Activated gamma-delta T cell (primary cell): ENCODE measurements around the gene GPR180.
"Not testable (repeated sequence)": the region's sequence is repeated elsewhere in the genome, so short reads cannot be mapped to it uniquely, and the experiment has no call there.

Experiments
- DNase-seq: peaks from one replicate; lab custom pipeline; 2025; lab: John Stamatoyannopoulos, UW

Gene GPR180

DNA sequence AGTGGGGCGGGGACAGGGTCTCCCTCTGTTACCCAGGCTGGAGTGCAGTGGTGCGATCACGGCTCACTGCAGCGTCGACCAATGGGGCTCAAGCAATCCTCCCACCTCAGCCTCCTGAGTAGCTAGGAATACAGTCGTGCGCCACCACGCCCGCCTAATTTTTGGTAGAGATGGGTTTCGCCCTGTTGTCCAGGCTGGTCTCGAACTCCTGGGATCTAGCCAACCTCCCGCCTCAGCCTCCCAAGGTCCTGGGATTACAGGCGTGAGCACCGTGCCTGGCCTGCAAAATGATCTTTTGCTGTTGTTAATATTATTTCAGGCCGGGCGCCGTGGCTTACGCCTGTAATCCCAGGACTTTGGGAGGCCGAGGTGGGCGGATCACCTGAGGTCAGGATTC lies 5.1 kb upstream of the GPR180 start:
- no peak for DNase-seq

DNA sequence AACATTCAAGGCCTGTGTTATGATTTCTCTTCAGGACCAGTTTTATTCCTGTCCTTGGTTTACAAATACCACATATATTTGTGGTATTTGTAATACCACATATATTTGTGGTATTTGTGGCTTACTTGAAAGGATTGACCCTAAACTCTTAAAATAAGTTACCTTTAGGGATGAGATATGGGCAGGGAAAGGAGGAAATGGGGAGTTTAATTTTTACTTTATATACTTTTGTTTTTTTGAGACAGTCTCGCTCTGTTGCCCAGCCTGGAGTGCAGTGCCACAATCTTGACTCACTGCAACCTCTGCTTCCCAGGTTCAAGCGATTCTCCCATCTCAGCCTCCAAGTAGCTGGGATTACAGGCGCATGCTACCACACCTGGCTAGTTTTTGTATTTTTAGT lies 3.4 kb upstream of the GPR180 start:
- no peak for DNase-seq

DNA sequence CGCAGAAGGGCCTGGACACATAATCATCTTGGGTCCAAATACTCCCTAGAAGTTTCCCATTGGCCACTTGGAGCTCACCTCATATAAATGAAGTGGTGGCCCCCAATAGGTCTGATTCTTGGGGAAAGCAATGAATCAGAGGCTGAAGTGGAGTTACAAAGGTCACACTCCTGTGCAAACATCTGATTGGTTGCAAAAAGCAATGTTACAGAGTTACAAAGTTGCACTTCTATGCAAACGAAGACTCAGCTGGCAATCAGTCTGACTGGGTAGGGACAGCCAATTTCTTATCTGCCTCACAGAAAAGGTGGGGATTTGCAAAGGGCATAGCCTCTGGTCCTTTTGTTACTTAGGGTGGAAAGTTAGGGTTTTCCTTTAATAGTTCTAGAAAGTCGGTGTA lies 1.8 kb upstream of the GPR180 start:
- no peak for DNase-seq

DNA sequence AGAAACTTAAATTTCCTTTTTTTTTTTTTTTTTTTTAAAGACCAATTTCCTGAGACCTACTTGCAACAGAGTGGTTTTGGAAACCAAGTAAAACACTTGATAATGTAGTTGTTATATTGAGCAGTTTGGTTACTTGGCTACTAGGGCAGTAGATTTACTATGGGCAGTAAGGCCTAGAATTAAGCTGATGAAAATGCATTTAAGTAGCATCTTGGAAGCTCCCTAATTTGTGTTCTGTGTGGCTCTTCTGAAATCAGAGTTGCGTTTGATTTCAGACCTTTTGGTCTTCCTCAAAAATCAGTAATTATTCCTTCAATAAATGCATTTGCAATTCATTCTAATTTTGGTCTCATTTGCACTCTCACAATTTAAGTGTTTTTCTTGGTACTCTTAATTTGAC lies 810 bp downstream of the GPR180 start:
- DNase-seq: no peak

DNA sequence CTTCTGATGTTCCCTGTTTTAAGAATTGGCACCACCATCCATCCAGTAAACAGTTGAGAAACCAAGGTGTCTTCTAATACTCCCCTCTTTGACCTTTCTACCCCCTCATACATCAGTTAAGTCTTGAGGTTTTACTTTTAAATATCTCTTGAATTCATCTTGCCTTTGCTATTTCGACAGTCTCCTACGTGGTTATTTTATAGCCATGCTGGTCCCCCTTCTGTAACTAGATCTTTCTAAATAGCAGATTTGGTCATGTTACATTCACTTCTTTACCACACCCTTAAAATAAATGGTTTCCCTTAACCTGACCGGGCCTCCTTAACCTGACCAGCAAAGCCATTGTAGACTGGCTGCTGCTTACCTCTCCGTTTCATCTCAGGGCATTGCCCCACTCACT lies 5.4 kb downstream of the GPR180 start:
- DNase-seq: no peak

DNA sequence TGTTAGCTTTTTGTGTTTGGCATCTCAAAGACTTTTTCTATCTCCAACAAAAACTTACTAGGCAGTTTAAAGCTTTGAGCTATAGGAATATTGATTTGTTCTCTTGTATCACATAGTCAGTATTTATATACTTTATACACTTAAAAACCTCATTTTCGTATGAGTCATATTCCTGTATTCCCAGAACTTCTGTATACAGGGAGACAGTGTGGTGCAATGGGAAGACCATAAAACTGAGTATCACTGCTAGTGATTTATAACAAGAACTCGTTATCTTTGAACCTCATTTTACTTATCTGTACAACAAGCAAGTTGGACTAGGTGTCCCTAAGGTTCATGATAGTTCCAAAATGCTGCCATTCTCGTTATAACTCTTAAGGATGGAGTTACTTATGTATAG lies 6.3 kb downstream of the GPR180 start:
- DNase-seq: no peak

DNA sequence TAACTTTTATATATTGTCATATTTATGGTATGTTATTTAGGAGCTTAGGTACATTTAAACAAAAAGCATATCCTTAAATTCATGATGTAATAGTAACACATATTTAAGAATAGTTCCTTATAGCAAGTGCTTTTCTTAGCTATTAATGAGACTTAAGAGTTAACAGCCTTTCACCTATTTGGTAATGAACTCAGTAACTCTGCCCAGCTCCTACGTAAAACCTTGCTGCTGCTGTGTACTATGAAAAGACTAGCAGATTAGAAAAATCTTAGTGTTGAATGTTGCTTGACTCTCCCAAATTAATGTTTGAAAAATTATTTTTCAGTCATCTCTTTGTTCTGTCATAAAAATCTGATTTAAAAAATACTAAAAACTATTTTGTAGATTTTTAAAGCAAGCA lies 6.9 kb downstream of the GPR180 start:
- DNase-seq: no peak

DNA sequence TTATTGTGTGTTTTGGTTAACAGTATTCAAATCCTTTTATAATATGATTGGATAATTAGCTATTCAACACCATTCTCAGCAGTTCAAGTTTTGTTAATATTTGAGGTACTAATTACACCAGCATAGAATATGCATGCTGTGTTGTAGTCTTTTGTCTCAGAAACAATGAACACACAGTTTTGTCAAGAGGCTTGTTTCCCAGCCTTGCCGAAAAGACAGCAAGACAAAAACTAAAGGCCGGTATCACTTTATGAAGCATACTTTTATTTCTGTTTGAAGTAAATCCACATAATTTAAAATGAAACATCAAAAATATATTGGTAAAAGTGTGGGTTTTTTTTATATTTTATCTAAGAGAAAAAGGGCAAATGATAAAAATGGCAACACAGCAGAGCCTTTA lies 7.5 kb downstream of the GPR180 start:
- DNase-seq: no peak

DNA sequence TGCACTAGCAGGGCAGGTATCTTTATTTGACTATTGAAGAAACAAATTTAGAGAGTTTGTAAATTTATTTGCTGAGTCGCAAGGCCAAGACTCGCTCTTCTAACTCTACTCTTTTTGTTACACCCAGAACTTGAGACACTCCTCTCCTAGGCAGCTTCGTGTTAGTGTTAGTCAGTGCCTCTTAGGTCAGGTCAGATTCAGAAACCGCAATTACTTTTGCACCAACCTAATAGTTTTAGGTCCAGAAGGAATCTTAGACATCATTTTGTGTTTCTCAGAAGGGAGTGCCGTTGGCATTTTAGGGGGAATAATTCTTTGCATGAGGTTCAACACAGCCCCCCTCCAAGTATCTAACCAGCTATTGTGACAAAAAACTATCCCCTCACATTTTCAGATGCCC lies 8.8 kb downstream of the GPR180 start:
- DNase-seq: no peak

DNA sequence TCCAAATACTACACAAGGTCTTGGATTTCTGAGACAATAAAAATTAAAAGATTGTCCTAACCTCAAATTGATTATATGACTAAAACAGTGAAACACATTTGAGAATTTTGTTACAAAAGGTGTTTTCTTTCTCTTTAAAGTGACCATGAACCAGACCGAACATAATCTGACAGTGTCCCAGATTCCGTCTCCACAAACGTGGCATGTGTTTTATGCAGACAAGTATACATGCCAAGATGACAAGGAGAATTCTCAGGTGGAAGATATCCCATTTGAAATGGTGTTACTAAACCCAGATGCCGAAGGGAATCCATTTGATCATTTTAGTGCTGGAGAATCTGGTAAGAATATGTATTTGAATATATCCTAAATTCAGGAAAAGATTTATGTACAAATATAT lies 10.4 kb downstream of the GPR180 start:
- DNase-seq: no peak

DNA sequence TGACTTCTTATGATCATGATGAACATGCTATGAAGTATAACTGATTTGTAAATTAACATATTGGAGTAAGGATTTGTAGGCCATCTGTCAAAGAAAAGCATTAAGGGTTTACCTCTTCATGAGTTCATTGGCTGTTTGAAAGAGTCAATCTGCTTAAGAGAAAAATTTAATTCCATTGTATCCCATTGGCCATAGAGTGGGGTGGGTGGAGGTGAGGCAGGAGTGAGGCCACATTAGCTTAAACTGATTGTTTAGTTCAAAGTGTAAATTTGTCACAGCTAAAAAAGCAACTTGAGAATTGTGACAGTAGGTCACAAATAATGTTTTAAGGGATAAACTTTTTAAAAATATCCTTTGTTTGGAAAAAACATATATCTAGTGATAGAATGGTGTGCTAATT lies 11.4 kb downstream of the GPR180 start:
- no peak for DNase-seq

DNA sequence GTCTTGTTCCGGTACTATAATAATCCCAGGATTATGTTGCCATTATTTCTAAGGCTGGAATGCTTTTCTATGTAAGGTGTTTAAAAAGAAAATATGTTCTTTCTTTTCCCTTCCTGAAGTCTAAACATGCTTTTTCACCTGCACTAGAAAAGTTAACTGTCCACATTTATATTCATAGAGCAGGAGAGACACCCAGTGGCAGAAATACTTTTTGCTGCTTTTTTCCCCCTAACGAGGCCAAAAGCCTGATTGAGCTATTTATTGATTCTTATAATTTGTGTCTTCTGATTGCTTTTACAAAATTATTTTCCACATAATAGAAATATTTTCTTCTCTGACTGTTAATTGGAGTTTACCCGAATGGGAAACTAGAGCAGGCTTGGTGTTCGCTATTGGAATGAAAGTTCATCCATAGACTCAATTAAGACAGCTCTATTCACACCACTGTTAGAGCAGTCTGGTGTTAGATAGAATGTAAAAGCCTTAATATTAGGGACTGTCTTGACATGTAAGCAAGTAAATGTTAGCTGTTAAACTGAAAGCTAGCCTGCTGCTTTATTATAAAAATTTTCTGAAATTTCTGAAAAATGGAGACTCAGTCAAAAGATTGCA lies 15.8 kb downstream of the GPR180 start:
- no peak for DNase-seq

DNA sequence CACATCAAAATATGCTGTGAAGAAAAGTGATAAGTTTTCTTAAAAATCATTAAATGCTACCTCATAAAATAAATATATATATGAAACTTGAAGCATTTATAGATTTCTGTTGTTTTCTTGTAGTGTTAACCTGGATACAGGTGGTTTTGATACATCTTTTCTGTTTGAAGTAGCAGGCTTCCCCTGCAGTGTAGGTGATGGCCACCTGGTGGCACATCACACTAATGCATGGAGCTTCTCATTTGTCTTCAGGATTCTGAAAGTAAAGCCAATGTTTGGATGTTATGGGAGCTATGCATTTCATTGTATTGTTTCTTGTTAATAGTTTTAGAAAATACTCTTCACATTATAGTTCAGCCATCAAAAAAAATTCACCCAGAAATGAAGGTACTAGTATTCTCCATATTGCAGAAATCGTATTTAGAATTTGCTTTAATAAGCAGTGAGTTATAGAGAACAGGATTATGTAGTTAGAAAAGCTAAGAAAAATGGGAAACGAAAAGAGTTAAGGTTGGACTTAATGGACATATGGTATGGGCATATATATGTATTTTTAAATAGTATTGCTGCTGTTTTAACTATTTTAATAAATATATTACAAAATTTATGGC lies 18.7 kb downstream of the GPR180 start:
- DNase-seq: no peak

DNA sequence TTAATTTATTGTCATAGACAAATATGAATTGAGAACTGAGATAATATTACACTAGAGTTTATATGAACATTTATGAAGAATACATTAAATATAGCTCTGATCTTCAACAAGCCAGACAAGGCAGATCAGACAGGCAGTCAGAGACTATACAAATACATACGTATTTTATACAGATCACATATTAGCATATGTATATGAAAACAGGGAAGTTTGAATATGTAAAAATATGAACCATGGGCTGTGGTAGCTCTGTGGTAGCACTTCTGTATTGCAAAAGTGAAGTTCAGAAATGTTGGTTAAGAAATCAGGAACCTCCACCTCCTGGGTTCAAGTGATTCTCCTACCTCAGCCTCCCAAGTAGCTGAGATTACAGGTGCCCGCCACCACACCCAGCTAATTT lies 20.7 kb downstream of the GPR180 start:
- no peak for DNase-seq

DNA sequence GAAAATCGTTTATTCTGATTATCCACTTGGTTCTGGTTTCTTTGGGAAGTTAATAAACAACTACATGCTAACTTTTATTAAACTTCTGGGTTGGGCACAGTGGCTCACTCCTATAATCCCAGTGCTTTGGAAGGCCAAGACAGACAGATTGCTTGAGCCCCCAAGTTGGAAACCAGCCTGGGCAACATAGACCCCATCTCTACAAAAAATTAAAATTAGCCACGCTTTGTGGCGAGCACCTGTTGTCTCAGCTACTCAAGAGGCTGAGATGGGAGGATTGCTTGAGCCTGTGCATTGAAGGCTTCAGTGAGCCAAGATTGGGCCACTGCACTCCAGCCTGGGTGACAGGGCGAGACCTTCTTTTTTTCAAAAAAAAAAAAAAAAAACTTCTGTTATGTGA lies 21.7 kb downstream of the GPR180 start:
- no peak for DNase-seq

DNA sequence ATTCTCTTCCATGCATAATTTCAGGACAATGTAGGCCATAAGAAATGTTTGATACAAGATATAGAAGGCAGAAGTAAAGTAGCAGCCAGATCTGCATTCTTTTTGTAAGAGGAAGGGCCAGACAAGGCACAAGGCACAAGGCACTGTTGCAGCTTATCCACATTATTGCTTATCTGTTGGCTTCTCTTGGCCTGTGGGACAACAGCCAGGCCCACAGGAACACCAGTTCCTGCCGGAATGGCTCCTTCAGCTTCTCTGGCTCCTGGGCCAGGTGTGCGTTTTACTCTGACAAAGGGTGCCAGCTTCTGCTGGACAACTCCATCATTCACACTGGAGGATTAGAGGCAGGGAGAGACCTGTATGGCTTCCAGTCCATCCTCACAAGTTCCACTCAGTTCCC lies 29.2 kb downstream of the GPR180 start:
- no peak for DNase-seq

DNA sequence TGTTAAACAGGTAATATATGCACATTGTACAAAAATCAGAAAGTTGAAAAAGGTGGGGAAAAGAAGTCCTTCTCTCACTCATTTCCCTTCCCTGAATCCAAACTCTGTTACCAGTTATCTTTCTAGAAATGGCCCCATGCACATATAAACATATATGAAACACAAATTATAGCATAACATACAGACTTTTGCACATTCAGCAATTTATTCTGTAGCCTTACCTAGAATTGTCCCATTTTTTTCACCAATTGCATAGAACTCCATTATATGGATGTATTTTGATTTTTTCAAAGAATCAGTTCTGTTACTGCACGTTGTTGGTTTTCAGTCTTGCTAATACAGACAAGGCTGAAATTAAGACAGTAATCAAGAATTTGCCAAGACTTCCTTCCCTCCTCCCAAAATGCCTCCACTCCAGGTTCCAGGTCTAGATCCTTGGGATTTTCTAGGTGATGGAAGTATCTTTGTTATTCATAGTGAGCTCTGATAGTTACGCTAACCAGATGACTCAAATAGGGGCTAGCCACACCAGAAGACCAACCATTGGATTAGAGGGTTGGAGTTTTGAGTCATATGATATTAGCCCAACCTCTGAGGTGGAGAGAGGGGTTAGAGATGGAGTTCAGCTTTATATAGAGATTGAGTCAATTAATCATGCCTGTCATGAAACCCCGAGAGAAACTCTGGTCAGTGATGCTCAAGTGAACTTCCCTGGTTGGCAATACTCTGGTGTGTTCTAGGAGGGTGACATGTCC lies 30.7 kb downstream of the GPR180 start:
- DNase-seq: no peak

DNA sequence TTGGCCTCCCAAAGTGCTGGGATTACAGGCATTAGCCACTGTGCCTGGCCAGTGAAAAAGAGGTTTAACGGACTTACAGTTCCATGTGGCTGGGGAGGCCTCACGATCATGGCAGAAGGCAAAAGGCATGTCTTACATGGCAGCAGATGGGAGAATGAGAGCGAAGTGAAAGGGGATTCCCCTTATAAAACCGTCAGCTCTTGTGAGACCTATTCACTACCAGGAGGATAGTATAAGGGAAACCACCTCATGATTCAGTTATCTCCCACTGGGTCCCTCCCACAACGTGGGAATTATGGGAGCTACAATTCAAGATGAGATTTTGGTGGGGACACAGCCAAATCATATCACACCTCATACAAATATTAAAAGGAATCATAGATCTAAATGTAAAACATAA lies 34.4 kb downstream of the GPR180 start:
- DNase-seq: not testable (repeated sequence)

DNA sequence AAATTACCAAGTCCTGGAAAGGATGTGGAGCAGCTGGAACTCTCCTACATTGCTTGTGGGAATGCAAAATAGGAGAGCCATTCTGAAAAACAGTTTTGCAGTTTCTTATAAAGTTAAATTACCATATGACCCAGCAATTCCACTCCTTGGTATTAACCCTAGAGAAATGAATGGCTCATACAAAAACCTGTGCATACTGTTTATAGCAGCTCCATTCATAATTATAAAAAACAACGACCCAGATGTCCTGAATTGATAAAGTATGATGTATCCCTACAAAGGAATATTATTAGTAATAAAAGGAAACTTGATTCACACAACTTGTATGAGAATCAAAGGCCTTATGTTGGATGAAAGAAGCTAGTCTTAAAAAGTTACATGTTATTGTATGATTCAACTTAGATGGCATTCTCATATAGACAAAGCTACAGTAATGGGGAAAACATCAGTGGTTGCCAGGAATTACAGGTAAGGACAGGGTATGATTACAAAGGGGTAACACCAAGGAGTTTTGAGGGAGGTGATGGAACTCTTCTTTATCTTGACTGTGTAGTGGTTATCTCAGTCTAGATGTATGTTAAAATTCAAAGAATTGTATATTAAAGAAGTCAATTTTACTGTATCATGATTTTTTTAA lies 35.4 kb downstream of the GPR180 start:
- no peak for DNase-seq

DNA sequence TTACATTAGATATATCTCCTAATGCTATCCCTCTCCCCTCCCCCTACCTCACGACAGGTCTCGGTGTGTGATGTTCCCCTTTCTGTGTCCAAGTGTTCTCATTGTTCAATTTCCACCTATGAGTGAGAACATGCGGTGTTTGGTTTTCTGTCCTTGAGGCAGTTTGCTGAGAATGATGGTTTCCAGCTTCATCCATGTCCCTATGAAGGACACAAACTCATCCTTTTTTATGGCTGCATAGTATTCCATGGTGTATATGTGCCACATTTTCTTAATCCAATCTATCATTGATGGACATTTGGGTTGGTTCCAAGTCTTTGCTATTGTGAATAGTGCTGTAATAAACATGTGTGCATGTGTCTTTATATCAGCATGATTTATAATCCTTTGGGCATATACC lies 36.0 kb downstream of the GPR180 start:
- DNase-seq: not testable (repeated sequence)

DNA sequence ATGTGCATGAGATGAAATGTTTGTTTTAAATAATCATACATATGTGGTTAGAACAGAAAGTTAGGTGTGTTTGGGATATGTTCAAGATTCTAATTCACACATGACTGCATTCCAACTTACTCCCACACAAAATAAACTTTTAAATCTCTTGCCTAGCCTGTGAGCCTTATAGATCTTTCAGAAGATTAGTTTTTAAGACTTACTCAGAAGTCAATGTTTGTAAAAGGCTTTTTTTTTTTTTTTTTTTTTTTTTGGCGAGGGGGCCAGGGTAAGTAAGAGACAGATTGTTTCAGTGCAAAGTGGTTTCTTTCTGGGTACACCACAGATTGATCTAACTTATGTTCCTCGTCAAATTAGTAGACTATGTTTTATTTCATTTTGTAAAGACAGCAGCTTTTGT lies 39.1 kb downstream of the GPR180 start:
- no peak for DNase-seq

DNA sequence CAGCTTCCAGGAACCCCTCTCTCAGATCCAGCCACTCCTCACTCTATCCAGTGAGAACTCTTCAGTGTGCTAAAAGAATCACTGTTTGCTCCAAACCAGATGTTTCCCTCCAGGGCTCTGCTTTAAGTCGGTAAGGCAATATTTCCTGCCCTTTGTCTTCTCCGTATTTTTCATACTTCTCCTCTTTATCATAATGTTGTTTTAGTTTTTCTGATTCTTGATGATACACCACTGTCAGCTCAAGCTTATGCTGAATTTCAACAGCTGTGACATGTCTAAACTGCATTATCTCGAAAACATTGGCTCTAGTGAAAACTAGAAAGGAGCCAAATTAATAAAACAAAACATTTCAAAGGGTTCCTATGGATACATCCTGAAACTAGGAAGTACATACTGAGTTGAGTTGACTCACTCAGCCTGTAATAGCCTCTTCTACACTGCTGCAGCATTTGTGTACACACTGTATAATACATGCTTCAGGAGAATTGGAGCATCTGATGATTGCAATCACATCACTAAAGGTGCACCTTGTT lies 39.8 kb downstream of the GPR180 start:
- no peak for DNase-seq

DNA sequence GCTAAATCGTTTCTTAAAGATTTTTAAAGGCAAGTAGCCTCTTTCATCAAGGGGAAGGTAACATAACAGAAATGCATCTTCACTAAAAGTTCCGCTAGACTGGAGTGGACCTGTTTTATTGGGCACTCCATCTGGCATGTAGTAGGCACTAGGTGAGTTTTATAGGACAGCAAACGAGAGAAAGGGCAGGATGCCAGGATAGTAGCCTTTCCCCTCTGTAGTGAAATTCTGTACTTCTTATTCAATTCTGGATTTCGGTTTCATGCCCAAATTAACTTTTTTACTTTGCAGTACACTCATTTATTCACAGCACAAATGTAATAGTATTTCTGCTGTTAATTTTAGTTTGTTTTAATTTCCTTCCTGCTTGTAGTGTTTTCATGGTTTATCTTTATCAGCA lies 45.2 kb downstream of the GPR180 start:
- no peak for DNase-seq
